HG02938 (cell line): ENCODE data around the gene AMY2B.
"Not testable (repeated sequence)": the region's sequence is repeated elsewhere in the genome, so short reads cannot be mapped to it uniquely, and the experiment has no call there.

ENCODE experiments used
- ATAC-seq: cut with Tn5 transposase; IDR thresholded peaks from one replicate; pipeline ENCODE4 v1.9.1; 2021; ENCODE audit warnings: mild to moderate bottlenecking, moderate library complexity; ENCODE audit not compliant: unreplicated experiment

The AMY2B gene

DNA sequence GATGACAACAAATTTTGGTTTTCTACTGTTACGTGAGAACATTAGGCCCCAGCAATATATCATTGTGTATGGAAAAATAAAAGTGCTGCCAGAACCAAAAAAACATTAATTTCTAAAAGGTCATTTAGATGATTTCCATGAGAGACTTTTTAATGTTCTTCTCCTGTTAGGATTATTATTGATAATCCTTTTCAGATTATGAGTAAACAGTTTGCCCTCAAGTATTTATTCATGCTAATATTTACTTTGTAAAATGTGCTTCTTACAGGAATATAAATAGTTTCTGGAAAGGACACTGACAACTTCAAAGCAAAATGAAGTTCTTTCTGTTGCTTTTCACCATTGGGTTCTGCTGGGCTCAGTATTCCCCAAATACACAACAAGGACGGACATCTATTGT, at the start of gene AMY2B:
TSS of gene AMY2B (plus strand) at position 301 of the 400 bp plus-strand sequence. CDS start at position 315, 14 bp downstream.
- not testable (repeated sequence) for ATAC-seq

GRCh38 chr1:103523346-103523745, 48.0 kb upstream of the AMY2B start:
- ATAC-seq: no peak

DNA sequence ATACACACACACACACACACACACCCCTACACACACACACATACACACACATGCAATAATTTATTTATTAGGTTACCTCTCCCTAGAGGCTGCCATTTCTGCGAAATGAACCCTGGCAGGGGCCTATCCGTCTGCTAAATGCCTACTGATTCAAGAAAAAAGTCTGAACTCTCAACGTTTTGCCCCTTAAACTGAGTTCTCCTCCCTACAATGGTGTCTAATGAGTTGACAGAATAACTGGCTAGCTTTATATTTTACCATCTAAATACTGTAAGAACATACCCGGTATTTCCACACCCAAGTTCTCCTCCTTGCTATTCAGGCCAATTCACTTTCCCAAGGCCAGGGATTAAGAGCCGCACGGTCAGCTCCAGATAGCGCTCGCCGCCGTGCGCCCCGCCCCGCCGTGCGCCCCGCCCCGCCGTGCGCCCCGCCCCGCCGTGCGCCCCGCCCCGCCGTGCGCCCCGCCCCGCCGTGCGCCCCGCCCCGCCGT, 46.2 kb upstream of the AMY2B start:
- ATAC-seq: peak; percentile 42

DNA sequence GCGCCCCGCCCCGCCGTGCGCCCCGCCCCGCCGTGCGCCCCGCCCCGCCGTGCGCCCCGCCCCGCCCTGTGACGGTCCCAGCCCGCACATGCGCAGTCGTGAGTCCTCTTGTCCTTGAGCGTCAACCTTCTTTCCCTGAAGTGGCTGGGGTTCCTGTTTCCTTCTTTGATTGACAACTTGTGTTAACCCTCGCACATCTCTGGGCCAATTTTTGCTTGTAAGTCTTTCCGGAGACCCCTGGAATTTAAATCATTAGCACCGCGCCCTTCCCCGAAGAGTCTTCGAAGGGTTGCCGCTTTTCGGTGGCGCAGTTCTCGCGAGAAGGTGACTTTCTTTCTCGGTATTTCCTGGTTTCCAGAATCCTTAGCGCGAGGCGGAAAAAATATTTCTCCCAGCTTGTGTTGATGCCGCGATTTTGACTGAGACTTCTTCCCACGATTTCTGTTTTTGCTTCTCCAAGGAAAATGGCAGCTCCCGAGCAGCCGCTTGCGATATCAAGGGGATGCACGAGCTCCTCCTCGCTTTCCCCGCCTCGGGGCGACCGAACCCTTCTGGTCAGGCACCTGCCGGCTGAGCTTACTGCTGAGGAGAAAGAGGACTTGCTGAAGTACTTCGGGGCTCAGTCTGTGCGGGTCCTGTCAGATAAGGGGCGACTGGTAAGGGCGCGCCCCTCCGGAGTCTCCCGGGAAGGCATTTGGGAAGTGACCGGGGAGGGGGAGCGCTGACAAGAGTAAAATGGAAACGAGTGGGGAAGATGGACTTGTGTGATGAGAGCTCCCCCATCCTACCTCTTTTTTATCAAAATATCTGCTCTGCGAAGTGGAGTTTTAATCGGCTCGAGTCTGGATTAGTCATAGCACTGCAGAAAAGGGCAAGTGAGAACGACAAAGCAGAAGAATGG, 45.5 kb upstream of the AMY2B start, which contains the start of gene RNPC3:
TSS of gene RNPC3 (plus strand) at position 93 of the 901 bp plus-strand sequence. CDS start at position 465, 372 bp downstream.
- ATAC-seq: peak; percentile 68

DNA sequence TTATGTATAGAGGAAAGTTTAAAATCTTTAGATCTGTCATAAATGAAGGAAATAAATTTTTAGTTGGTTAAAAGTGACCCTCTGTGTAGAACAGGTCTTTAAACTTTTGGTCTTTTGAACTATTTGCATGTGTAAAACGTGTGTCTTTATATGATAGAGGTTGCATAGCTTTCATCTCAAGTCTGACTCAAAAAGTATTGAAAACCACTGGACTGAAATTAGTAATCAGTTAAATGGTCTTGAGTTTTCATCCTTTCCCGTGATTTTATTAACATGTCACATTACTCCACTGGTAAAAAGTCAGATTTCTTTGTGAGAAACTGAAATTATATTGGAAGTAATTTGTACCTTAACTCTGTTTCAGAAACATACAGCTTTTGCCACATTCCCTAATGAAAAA, 44.1 kb upstream of the AMY2B start:
- ATAC-seq: peak; percentile 22

- ATAC-seq: no peak
Observed at GRCh38 chr1:103529746-103530145, 41.6 kb upstream of the AMY2B start.

GRCh38 chr1:103538226-103538625, 33.2 kb upstream of the AMY2B start:
- no peak for ATAC-seq

DNA sequence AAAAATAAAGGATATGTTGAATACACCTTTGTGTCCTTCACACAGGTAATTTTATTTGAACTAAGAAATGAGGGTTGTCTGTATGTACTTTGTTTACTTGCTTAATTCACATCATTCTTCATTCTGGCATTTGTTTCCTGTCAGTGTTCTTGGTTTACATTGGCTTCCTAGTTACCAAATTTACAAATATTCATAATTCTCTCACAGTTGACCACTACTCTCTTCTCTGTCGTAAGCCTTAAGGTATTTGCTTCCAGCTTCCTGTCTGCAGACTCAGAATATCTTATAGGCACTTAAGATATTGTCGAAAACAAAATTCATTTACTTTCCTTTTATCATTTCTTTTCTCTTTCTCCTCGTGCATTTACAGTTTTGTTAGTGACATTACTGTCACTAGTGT, 30.0 kb upstream of the AMY2B start:
- ATAC-seq: no peak

DNA sequence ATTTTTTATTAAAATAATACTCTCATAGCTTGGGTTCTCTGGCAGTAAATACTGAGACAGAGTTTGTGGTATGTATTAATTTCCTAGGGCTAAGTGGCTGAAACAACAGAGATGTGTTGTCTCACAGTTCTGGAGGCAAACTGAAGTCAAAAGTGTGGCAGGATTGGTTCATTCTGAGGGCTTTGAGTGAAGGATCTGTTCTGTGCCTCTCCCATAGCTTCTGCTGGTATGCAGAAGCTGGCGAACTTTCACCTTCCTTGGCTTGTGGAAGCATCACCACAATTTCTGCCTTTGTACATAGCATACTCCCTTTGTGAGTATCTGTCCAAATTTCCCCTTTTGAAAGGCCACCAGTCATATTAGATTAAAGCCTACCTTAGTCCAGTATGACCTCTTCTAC, 24.9 kb upstream of the AMY2B start:
- ATAC-seq: no peak

- ATAC-seq: no peak
Observed at GRCh38 chr1:103547840-103548239, 23.5 kb upstream of the AMY2B start.

- no peak for ATAC-seq
Observed at GRCh38 chr1:103560427-103560826, 11.0 kb upstream of the AMY2B start.

- not testable (repeated sequence) for ATAC-seq
Observed at GRCh38 chr1:103561124-103561523, 10.3 kb upstream of the AMY2B start.

- peak; percentile 96 for ATAC-seq
Observed at GRCh38 chr1:103561643-103562395, 9.6 kb upstream of the AMY2B start.

DNA sequence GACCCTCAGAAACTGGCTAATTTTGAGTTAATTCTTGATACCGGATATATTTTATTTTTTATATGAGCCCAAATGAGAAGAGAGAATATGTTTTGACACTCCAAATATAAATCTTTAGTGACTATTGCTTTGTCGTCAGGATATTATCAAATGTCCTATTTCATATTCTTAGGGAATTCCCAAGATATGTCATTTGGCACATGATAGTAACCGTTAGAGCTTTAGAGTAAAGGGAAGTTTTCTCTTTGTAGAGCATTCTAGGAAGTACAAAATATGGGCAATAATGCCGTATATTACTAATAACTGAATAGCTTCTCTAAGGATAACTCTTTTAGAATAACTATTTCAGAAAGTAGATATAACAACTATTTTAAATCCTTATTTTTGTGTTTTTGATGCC, 8.3 kb upstream of the AMY2B start:
- ATAC-seq: no peak

GRCh38 chr1:103569493-103569892, 1.9 kb upstream of the AMY2B start:
- no peak for ATAC-seq

DNA sequence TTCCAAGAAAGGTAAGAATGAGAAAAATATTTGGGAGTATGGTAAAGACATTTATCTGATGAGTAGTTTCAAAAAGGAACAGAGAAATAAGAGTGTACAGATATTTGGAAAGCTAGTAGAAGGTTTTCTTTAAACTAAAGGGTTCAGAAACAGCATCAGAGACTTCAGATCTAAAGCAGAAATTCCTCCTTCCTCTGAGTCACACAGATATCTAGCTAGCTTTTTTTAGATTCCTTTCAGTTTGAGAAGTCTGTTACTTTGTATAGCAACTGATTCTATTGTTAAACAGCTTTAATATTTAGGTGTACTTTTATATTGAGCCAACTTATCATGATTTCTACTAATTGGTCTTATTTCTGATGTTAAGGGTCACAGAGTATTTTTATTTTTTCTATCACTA, 4.7 kb downstream of the AMY2B start:
- no peak for ATAC-seq

GRCh38 chr1:103576784-103577183, 5.4 kb downstream of the AMY2B start:
- not testable (repeated sequence) for ATAC-seq

GRCh38 chr1:103582464-103582863, 11.1 kb downstream of the AMY2B start:
- no peak for ATAC-seq

DNA sequence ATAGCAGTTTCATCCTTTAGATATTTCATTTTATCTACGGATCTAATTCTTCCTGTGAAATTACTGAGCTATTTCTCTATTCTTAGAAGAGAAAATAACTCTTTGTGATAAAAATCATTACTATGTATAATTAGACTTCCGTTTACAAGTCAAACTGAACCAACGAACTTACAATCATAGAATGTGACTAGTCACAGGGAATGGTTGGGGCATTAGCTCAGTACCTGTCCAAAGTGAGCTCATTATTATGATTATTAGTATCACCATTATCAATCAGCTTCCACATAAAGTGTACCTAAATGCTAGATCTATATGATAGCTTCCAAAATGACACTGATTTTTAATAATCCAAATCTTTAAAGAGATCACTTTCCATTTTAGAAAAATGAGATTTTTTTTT, 12.5 kb downstream of the AMY2B start:
- ATAC-seq: no peak

DNA sequence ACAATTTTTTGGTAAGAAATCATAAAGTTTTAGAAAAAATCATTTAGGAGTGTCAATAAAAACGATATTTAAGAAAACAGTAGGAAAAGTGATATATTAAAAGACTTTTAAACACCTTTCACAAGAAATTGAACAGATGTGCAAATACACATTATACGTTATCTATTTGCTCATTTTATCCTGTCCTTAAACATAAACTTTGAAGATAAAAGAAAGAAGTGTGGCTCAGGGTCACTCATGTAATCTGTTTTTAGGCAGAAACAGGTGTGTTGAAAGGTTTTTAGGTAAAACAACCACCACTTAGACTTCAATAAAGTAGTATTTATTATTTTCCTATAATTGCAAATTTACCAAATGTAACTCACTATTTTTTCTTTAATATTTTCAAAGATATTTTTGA, 13.1 kb downstream of the AMY2B start:
- no peak for ATAC-seq

DNA sequence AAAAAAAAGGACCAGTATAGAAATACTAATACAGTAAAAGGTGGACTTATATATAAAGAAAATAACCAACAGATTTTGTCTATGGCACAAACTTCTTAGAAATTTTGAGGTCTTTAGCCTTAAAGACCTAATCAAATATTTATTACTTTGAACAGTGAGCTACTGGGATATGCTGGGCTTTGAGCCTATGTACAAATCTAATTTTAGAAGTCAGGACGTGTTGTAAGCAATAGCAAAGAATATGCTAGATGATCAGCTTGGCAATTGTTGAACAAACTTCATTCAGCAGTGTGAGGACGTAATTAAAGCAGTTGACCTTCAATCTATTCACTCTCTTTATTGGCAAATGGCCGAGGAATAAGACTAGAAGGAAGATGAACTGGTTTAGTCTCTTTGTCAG, 31.4 kb downstream of the AMY2B start:
- not testable (repeated sequence) for ATAC-seq

DNA sequence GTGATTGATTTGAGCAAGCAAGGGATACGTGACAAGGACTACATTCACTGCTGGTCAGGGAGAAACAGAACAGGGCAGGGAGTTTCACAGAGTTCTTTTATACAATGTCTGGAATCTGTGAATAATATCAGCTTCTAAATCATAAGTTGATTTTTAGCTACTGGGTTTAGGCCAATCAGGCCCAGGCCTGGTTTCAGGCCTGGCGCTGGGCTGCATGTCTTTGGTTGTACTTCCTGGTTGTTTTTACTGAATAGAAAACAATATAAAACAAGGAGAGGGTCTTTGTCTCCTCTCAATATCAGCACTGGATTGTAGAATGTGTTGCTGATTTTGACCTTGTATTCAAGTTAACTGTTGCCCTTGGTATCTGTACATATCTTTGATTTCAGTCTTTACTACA, 45.0 kb downstream of the AMY2B start:
- ATAC-seq: no peak
